Loucy (cell line): Measurements from ENCODE around the gene GALNT10.

Source experiments
- EZH2phosphoT487 ChIP-seq: fragments of 200-600 bp; IDR thresholded peaks from 2 replicates; pipeline ENCODE4 v1.6.1; 2018; ENCODE audit warnings: antibody characterized with exemption, mild to moderate bottlenecking, moderate library complexity, borderline replicate concordance
- TF ChIP-seq, protein P1 (sequence below): fragments of 200-600 bp; sonication (generic); conservative IDR thresholded peaks from 2 replicates; pipeline ENCODE4 v1.5.1; 2014; ENCODE audit warnings: mild to moderate bottlenecking, antibody characterized with exemption, low read length

DNA sequence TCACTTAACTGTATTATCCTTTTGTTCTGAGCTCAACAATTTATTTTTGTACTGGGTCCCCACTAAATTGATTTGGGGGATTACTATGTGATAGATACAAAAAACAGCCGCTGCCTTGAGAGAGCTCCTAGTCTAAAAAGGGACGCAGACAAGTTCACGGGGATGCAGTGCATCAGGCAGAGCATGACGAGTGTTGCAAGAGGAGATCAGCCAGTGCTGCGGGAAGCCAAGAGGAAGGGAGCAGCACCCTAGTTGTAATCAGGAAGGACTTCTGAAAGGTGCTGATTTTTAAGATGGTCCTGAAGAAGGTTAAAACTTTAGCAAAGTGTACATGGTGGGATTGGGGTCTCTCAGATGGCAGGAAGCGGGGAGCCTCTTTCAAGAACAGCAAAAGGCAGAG, 15.8 kb downstream of the GALNT10 start:
- TF ChIP-seq, protein P1, sequence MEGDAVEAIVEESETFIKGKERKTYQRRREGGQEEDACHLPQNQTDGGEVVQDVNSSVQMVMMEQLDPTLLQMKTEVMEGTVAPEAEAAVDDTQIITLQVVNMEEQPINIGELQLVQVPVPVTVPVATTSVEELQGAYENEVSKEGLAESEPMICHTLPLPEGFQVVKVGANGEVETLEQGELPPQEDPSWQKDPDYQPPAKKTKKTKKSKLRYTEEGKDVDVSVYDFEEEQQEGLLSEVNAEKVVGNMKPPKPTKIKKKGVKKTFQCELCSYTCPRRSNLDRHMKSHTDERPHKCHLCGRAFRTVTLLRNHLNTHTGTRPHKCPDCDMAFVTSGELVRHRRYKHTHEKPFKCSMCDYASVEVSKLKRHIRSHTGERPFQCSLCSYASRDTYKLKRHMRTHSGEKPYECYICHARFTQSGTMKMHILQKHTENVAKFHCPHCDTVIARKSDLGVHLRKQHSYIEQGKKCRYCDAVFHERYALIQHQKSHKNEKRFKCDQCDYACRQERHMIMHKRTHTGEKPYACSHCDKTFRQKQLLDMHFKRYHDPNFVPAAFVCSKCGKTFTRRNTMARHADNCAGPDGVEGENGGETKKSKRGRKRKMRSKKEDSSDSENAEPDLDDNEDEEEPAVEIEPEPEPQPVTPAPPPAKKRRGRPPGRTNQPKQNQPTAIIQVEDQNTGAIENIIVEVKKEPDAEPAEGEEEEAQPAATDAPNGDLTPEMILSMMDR, result no peak
- TF ChIP-seq EZH2phosphoT487, result no peak
